GM19467 (cell line): ENCODE data around the gene MYO7B.

ENCODE experiments used
- ATAC-seq: cut with Tn5 transposase; IDR thresholded peaks from one replicate; pipeline ENCODE4 v1.9.1; 2021; ENCODE audit warnings: mild to moderate bottlenecking, moderate library complexity; ENCODE audit not compliant: unreplicated experiment

Gene MYO7B

DNA sequence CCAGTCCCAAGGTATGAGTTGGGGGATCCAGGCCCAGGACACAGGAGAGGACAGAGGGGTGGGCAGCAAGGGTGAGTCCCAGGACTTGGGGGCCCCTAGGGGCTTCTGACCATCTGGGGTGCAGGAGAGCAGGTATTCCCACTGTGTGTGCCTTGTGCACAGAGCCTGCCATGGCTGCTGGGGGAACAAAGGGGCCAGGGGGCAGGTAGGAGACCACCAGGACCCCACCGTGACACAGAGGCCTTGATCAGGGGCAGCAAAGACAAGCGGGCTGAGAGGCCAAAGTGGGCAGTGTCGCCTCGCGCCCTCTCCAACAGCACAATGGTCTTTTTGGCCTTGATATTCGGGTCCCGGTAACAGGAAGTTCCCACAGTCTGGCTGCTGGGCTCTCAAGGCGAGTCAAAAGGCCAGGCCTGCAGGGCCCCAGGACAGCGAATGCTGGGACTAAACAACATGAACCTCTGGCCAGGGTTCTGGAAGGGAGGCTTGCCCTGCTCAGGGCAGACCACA, 98.1 kb downstream of the MYO7B start:
- no peak for ATAC-seq

DNA sequence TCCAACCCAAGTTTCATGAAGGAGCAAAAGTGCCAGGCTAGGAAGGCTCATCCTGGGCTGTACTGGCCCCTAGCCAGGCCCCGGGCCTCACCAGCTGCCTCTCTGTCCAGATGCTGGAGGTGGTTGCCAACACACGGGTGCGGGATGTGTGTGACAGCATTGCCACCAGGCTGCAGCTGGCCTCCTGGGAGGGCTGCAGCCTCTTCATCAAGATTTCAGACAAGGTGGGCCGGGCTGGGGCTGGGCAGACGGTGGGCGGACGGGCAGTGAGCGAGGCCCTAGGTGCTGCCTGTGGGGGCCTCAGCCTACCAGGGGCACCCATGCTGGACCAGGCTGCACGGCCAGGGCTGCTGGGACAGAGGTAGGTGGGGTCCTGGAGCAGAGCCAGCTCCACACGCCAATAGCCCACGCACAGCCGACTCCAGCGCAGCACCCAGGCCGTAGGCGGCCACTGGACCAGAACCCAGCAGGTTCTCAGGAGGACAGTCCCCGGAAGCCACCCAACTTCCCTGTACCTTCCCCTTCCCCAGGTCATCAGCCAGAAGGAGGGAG, 98.7 kb downstream of the MYO7B start:
- no peak for ATAC-seq

GRCh38 chr2:127634626-127635379, 99.3 kb downstream of the MYO7B start:
- ATAC-seq, result no peak

DNA sequence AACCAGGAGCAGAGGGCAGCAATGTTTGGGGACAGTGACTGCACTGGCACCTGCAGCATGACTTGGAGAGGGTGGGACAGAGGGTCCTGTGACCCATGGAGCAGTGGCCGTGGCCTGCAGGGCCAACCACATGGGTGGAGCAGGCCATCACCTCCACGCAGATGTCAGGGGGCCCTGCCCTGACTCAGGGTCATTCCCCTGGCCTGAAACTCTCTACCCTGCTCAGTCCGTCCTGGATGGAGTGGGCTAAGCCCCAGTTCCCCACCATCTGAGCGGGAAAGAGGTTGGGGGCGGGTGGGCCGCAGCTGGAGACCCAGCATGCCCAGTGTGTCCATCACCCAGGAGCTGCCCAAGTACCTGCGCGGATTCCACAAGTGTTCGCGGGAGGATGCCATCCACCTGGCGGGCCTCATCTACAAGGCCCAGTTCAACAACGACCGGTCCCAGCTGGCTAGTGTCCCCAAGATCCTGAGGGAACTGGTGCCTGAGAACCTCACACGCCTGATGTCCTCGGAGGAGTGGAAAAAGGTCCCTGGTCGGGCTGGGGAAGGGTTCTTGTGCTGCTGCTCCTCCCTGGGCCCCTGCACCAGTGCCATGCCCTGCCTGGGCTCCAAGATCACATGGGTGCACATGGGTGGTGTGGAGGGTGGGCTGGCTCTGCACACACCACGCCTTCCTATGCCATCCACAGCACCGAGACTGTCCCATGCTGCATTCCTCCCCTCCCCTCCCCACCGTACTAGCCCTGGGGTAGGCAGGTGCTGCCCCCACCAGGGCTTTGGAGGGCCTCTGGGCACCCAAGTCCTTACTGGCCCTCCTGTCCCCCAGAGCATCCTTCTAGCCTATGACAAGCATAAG, 100.1 kb downstream of the MYO7B start:
- ATAC-seq, result no peak

- no peak for ATAC-seq
Measured at GRCh38 chr2:127636248-127637235, 101.1 kb downstream of the MYO7B start.

- ATAC-seq, result no peak
Measured at GRCh38 chr2:127637236-127637630, 101.8 kb downstream of the MYO7B start.

- ATAC-seq, result no peak
Measured at GRCh38 chr2:127637725-127638252, 102.3 kb downstream of the MYO7B start.

GRCh38 chr2:127638361-127639110, 103.1 kb downstream of the MYO7B start:
- no peak for ATAC-seq

DNA sequence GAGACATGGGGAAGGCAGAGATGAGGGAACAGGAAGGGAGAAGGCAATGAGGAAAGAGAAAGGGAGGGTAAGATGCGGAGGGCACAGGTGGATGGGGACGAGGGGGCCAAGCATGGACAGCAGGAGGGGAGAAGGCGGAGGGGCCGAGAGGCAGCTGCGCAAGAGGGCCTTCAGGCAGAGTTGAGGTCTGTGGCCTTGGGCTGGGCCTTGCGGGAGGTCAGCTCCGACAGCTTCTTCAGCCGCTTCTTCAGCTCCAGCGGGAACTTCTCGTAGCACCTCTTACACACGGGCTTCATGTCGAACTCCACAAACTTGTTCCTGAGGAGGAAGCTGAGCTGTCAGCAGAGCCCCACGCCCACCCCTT, 103.6 kb downstream of the MYO7B start:
- ATAC-seq, result no peak

- ATAC-seq, result peak; percentile 55
Measured at GRCh38 chr2:127640082-127641072, 104.9 kb downstream of the MYO7B start.

DNA sequence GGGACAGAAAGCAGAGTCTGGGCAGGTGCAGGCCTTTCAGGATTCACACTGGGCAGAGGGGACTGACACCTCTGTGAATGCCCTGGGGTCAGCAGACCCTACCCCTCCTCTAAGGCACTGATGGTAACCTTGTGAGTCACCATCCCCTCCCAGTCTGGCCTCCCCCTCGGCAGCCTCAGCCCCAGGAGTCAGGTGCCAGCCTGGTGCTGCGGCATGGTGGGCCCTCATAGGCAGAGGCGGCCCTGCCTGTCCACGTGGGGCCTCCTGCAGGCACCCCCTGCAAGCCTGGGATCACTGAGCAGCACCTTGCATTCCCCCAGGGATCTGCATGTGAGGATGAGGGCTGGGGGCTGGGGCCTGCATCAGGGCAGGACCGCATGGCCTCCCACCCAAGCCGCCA, 105.7 kb downstream of the MYO7B start:
- ATAC-seq, result no peak

DNA sequence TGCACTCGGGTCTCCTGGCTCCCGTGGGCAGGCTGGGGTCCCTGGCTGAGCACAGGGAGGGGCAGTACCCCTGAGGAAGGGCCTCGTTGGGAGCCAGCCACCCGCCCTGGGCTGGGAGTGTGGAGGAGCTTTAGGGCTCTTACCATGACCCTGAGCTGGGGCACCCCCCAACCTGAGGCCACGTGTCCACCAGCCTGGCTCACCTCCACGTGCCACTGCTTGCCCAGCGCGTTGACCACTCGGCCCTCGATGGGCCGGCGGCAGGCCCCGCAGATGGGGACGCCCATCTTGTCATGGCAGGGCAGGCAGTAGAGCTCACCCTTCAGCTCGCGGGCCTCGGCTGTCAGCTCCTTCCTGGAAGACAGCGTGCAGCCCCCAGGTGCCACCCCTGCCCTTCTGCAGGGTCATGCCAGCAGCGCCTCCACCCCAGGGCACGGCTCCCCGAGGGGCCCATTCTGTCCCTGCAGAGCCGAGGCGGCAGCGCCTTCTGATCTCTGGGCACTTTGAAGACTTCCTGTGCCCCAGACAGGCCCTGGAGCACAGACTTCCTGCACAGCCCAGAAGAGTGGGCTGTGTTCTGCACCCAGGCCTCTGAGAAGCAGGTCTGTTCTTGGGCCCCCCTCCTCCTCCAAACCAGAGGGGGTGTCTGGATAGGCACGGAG, 106.5 kb downstream of the MYO7B start:
- no peak for ATAC-seq

GRCh38 chr2:127642706-127643438, 107.4 kb downstream of the MYO7B start:
- no peak for ATAC-seq

- no peak for ATAC-seq
Measured at GRCh38 chr2:127643439-127644065, 108.1 kb downstream of the MYO7B start.

DNA sequence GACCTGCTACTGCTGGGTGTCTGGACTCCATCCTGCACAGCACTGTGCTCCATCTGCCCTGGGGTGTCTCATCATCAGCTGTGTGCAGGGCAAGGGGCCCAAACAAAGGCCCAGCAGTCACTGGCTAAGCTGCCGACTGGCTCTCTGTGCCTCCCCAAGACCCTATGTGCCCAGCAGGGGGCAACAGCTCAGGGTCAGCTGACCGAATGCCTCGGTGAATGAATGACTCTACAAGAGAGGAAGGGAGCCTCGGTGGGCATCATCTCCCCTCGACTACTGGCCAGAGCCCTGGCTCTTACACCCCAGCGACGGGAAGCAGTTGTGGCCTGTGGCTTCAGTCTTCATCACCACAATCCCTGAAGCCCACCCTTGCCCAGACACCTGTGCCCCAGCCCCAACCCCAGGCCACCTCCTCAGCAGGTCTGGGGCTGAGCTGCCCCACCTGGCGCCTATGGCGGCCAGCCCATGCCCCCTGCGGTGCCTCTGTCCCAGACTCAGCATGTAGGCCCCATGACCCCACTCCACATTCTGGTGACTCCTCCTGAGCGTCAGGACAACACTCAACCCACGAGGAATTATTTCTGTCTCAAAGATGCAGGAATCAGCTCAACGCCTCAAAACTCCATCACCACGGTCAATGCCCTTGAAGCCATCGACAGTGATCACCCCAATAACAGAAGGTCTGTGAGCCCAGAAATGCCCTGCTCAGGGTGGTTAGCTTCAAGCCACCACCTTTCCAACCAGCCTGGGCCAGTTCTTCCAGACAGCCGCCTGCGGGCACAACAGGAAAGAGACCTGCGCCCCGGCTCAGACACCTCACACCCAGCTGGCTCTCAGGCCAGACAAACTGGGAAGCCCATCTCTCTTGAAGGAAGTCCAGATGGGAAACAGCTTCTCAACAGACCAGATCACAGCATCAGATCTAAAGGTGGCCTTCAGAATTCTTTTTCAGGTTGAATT, 108.9 kb downstream of the MYO7B start:
- no peak for ATAC-seq

GRCh38 chr2:127645026-127645394, 109.5 kb downstream of the MYO7B start:
- ATAC-seq, result no peak
